Kidney (tissue), 14 donors: Measurements from ENCODE around the gene STIP1. TPM values are rescaled to one million over a fixed set of nuclear protein-coding genes. Genes with fewer than 3 reads are reported as not detected.

Experiments
- DNase-seq, 5 donors: peaks; one replicate each; pipeline ENCODE4 v3.0.0-alpha.2; 2013 to 2020
- FAIRE-seq: peaks from 2 replicates; lab custom pipeline; 2012; peaks lifted over from hg19 to GRCh38; lab: Jason Lieb, UNC
- H3K27ac ChIP-seq, 2 donors: one replicate each; pipeline ENCODE4 v1.7.0; 2013; ENCODE audit warnings: low read depth in 2 of 2, low read length in 2 of 2, inconsistent platforms in 1 of 2
- H3K27me3 ChIP-seq: one replicate; pipeline ENCODE4 v1.7.1; 2013; ENCODE audit warnings: low read length, inconsistent platforms; ENCODE audit not compliant: control insufficient read depth, insufficient read depth
- H3K36me3 ChIP-seq, 3 donors: one replicate each; pipeline versions ENCODE4 v1.7.0 to v1.7.1; 2013; ENCODE audit warnings: low read length in 3 of 3, control low read depth in 1 of 3, inconsistent platforms in 1 of 3; ENCODE audit not compliant: insufficient read depth in 3 of 3, control insufficient read depth in 2 of 3
- H3K4me1 ChIP-seq, 3 donors: one replicate each; pipeline versions ENCODE4 v1.7.0 to v1.7.1; 2013; ENCODE audit warnings: low read length in 3 of 3, inconsistent platforms in 1 of 3, low read depth in 1 of 3; ENCODE audit not compliant: control insufficient read depth in 2 of 3, insufficient read depth in 2 of 3
- H3K4me3 ChIP-seq, 3 donors: one replicate each; pipeline versions ENCODE4 v1.7.0 to v1.8.1; 2013; ENCODE audit warnings: low read length in 3 of 3, control low read depth in 1 of 3, inconsistent platforms in 1 of 3
- H3K9ac ChIP-seq, 3 donors: one replicate each; pipeline versions ENCODE4 v1.7.0 to v1.7.1; 2013; ENCODE audit warnings: low read length in 3 of 3, control low read depth in 1 of 3, inconsistent platforms in 1 of 3
- H3K9me3 ChIP-seq, 3 donors: one replicate each; pipeline versions ENCODE4 v1.7.0 to v1.7.1; 2013; ENCODE audit warnings: low read length in 3 of 3, control low read depth in 1 of 3, inconsistent platforms in 1 of 3; ENCODE audit not compliant: control insufficient read depth in 2 of 3, insufficient read depth in 1 of 3
- CTCF ChIP-seq: IDR thresholded peaks from 3 replicates; pipeline ENCODE4 v1.5.1; 2012; ENCODE audit warnings: mild to moderate bottlenecking, moderate library complexity, borderline replicate concordance; ENCODE audit not compliant: insufficient read depth; ENCODE audit errors: extremely low read depth
- intact Hi-C: fragments of 100-400 bp; cut with DNase I; formaldehyde crosslinking; loops from one replicate; pipeline ENCODE4 v1.11.1; 2022
- polyA plus RNA-seq: library from polyadenylated mRNA; stranded (reverse); fragments of 350-450 nt; fragmentation: Illumina TruSeq; extraction: RNeasy Lipid Tissue Mini Kit (QIAGEN cat#74804); gene quantifications from one replicate; pipeline ENCODE4 v1.2.3, GENCODE V29; 2014; ENCODE audit warnings: low read depth, low replicate concordance; ENCODE audit not compliant: insufficient read depth
- total RNA-seq: library from RNA; stranded (reverse); fragmentation: NEBNext Ultra II Directional; extraction: Animal tissue kit (Norgen Biotek cat#: 25700); gene quantifications from one replicate; pipeline ENCODE4 v1.2.1, GENCODE V29; 2021
- donor health status: control.
- donor health status: control.
- donor health status: control.
- donor health status: control.
- donor health status: control.
- donor health status: DM: yes; HTN: yes; CAD: no.
- donor health status: Normal renal cell carcinoma (clear cell type).

STIP1 gene
- total and polyA plus RNA-seq, 2 donors from 2014 or later: 81.2 to 86.0 TPM

GRCh38 chr11:64208086-64208795, 22.3 kb downstream of the STIP1 start:
- DNase-seq: peak in 2 of 5 donors; percentile 30 to 78
- no peaks in the 10 kb centered on the region for H3K9me3 ChIP-seq
- peaks cover 0 to 5% (median 0%) of the 10 kb centered on the region in 3 donors for H3K4me1 ChIP-seq
- no peaks in the 10 kb centered on the region for H3K27me3 ChIP-seq
- H3K36me3 ChIP-seq: peaks cover 0 to 17% (median 6%) of the 10 kb centered on the region in 3 donors
- intact Hi-C loops: no loop called here
- no peak overlapping the region for H3K4me3 ChIP-seq
- TF ChIP-seq CTCF: no peak
- peak overlapping the region; percentile 78 to 88 for H3K27ac ChIP-seq
- H3K9ac ChIP-seq: peak overlapping the region in 1 of 3 donors; percentile 46
- FAIRE-seq: no peak

GRCh38 chr11:64208796-64209562, 23.0 kb downstream of the STIP1 start:
- H3K9ac ChIP-seq: no peak overlapping the region
- peak in 1 of 5 donors; percentile 33 for DNase-seq
- FAIRE-seq: no peak
- TF ChIP-seq CTCF: no peak
- peak overlapping the region; percentile 78 to 88 for H3K27ac ChIP-seq
- H3K4me1 ChIP-seq: peaks cover 0 to 5% (median 0%) of the 10 kb centered on the region in 3 donors
- intact Hi-C loops: no loop called here
- H3K9me3 ChIP-seq: no peaks in the 10 kb centered on the region
- H3K36me3 ChIP-seq: peaks cover 0 to 9% (median 2%) of the 10 kb centered on the region in 3 donors
- H3K27me3 ChIP-seq: no peaks in the 10 kb centered on the region
- H3K4me3 ChIP-seq: no peak overlapping the region

- Histone ChIP-seq H3K36me3 (peaks cover 0 to 5% (median 0%) of the 10 kb centered on the region in 3 donors), H3K4me1 (peaks cover 0 to 5% (median 0%) of the 10 kb centered on the region in 3 donors), H3K27ac (no peak overlapping the region), H3K27me3 (no peaks in the 10 kb centered on the region), H3K9ac (no peak overlapping the region), H3K9me3 (no peaks in the 10 kb centered on the region), H3K4me3 (no peak overlapping the region)
- intact Hi-C loops: no loop called here
- no peak for FAIRE-seq
- no peak for DNase-seq
- no peak for TF ChIP-seq CTCF
Observed at GRCh38 chr11:64209563-64209843, 23.5 kb downstream of the STIP1 start.
